ENCODE data around the gene POTEF.
"Not testable (repeated sequence)": the region's sequence is repeated elsewhere in the genome, so short reads cannot be mapped to it uniquely, and the experiment has no call there.

DNA sequence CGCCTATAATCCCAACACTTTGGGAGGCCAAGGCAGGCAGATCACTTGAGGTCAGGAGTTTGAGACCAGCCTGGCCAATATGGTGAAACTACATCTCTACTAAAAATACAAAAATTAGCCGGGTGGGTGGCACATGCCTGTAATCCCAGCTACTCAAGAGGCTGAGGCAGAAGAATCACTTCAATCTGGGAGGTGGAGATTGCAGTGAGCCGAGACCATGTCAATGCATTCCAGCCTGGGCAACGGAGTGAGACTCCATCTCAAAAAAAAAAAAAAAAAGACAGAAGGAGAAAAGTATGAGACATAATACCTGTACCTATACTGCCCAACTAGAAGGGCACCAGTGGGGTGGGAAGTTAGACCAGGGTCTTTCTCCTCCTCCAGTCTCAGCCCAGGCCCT lies 30.4 kb upstream of the POTEF start:
- TF ChIP-seq, protein P1, sequence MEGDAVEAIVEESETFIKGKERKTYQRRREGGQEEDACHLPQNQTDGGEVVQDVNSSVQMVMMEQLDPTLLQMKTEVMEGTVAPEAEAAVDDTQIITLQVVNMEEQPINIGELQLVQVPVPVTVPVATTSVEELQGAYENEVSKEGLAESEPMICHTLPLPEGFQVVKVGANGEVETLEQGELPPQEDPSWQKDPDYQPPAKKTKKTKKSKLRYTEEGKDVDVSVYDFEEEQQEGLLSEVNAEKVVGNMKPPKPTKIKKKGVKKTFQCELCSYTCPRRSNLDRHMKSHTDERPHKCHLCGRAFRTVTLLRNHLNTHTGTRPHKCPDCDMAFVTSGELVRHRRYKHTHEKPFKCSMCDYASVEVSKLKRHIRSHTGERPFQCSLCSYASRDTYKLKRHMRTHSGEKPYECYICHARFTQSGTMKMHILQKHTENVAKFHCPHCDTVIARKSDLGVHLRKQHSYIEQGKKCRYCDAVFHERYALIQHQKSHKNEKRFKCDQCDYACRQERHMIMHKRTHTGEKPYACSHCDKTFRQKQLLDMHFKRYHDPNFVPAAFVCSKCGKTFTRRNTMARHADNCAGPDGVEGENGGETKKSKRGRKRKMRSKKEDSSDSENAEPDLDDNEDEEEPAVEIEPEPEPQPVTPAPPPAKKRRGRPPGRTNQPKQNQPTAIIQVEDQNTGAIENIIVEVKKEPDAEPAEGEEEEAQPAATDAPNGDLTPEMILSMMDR (optimal IDR thresholded peaks at IDR 0.05 in 1 of 3, IDR thresholded peaks at IDR 0.05 in 1 of 3, conservative IDR thresholded peaks at IDR 0.05 in 1 of 3; ENCODE audit: extremely low read depth in 1 of 3, insufficient read depth in 2 of 3, low read length in 3 of 3): not testable (repeated sequence)
- not testable (repeated sequence) for TF ChIP-seq EZH2 (IDR thresholded peaks at IDR 0.05; ENCODE audit: low read length)

Measured in keratinocyte (primary cell).